GM12878 (cell line): Measurements from ENCODE around the gene SSBP4.

Source experiments
- IRF3 ChIP-seq: fragments of 450-650 bp; IDR thresholded peaks from 2 replicates; pipeline ENCODE4 v1.6.1; 2014; ENCODE audit warnings: mild to moderate bottlenecking
- POLR2A ChIP-seq: IDR thresholded peaks from 2 replicates; pipeline ENCODE4 v1.6.1; 2011; ENCODE audit warnings: low read depth, mild to moderate bottlenecking, low read length
- RAD21 ChIP-seq: IDR thresholded peaks from 2 replicates; pipeline ENCODE4 v1.6.1; 2011; ENCODE audit warnings: mild to moderate bottlenecking, low read depth, low read length, moderate library complexity; ENCODE audit not compliant: insufficient read depth
- RELA ChIP-seq: fragments of 450-650 bp; IDR thresholded peaks from 2 replicates; pipeline ENCODE4 v1.8.0; 2014; ENCODE audit warnings: borderline replicate concordance; ENCODE audit not compliant: partially characterized antibody

- no peak for TF ChIP-seq IRF3
- no peak for TF ChIP-seq RAD21
- no peak; the same call in 1 of the 2 replicates for TF ChIP-seq POLR2A
- no peak for TF ChIP-seq RELA
These were observed 31.1 kb downstream of the SSBP4 start for GRCh38 chr19:18450021-18450930.
